Lower leg skin (tissue), 4 donors: ENCODE data around the gene LILRB2. TPM values are rescaled to one million over a fixed set of nuclear protein-coding genes. Genes with fewer than 3 reads are reported as not detected.
"Not testable (repeated sequence)": the region's sequence is repeated elsewhere in the genome, so short reads cannot be mapped to it uniquely, and the experiment has no call there.

ENCODE experiments used
- DNase-seq, 2 donors: peaks; one replicate each; pipeline ENCODE4 v3.0.0-alpha.2; 2019; ENCODE audit warnings: low spot score in 2 of 2
- H3K4me3 ChIP-seq: fragments of 200-600 bp; sonication (generic); 2 replicates; pipeline ENCODE4 v1.5.1; 2017; ENCODE audit warnings: mild to moderate bottlenecking, low read depth; ENCODE audit not compliant: poor library complexity, severe bottlenecking
- POLR2A ChIP-seq, 2 donors: fragments of 450-650 bp; IDR thresholded peaks; one replicate each; pipeline ENCODE4 v1.6.1; 2016 to 2017; ENCODE audit warnings: antibody characterized with exemption in 2 of 2, mild to moderate bottlenecking in 1 of 2, moderate library complexity in 1 of 2
- WGBS, 2 donors: methylation state at CpG; one replicate each; pipeline ENCODE4 v1.1.5; 2018; 5-methylcytosine and 5-hydroxymethylcytosine counted together
- intact Hi-C: fragments of 100-400 bp; cut with DNase I; formaldehyde crosslinking; loops from one replicate; pipeline ENCODE4 v1.15.0; 2023; ENCODE audit warnings: low total_unique reads
- total RNA-seq, 4 donors: library from RNA; depleted of rRNA; stranded (reverse); fragments of >200 nt; gene quantifications; one replicate each; pipeline ENCODE4 v1.1.0, GENCODE V29; 2016
- TF ChIP-seq, protein P1 (sequence below), 3 donors: fragments of 450-650 bp; IDR thresholded peaks; one replicate each; pipeline ENCODE4 v1.5.1; 2016; ENCODE audit warnings: antibody characterized with exemption in 3 of 3, mild to moderate bottlenecking in 3 of 3, moderate library complexity in 2 of 3

LILRB2 gene
- total RNA-seq, 4 donors from 2014 or later, result 0.78 to 1.6 (median 1.1) TPM

DNA sequence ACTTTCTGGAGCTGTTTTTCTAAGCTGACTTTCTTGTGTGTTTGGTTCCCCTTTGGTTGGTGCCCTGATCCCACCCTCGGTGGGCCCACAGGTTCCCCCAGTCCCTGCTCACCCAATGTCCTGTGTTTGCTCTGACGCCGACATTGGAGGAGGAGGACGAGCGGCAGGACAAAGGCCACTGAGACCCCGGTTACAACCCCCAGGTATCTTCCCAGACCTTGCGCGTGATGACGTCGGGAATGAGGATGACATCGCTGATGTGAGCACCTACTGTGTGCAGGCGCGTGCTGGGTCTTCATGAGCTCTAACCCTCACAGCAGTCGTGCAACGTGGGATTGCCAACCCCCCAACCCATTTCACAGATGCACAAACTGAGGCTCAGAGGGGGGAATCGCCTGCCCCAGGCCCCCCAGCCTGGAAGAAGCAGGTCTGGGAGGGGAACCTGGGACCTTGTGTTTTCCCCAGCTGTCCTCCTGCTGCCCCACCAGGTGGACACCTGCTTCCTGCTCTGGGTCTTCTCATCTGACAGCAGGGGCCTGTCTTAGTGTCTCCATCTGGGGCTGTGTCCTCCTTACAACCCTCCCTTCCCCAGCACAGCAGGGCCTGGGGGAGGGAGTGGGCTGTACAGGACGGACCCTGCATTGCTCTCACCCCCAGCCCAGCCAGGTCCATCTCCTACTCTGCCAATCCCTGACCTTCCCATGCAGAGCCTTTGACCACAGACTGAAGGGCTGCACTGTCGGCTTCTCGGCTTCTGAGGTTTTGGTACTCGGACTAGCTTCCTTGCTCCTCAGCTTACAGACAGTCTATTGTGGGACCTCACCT lies 33.6 kb downstream of the LILRB2 start:
- TF ChIP-seq POLR2A (IDR thresholded peaks at IDR 0.05), result no peak
- TF ChIP-seq, protein P1, sequence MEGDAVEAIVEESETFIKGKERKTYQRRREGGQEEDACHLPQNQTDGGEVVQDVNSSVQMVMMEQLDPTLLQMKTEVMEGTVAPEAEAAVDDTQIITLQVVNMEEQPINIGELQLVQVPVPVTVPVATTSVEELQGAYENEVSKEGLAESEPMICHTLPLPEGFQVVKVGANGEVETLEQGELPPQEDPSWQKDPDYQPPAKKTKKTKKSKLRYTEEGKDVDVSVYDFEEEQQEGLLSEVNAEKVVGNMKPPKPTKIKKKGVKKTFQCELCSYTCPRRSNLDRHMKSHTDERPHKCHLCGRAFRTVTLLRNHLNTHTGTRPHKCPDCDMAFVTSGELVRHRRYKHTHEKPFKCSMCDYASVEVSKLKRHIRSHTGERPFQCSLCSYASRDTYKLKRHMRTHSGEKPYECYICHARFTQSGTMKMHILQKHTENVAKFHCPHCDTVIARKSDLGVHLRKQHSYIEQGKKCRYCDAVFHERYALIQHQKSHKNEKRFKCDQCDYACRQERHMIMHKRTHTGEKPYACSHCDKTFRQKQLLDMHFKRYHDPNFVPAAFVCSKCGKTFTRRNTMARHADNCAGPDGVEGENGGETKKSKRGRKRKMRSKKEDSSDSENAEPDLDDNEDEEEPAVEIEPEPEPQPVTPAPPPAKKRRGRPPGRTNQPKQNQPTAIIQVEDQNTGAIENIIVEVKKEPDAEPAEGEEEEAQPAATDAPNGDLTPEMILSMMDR (IDR thresholded peaks at IDR 0.05), result no peak
- intact Hi-C loops, result no loop called here
- no peak for DNase-seq
- H3K4me3 ChIP-seq, result no peak overlapping the region
- WGBS, 2 donors, result 81 to 83% methylated on average over 20 of the region's 20 CpGs

- WGBS, 2 donors, result 61 to 72% methylated on average over 3 of the region's 3 CpGs
- intact Hi-C loops, result no loop called here
- no peak for TF ChIP-seq POLR2A (IDR thresholded peaks at IDR 0.05)
- TF ChIP-seq, protein P1 (IDR thresholded peaks at IDR 0.05), result no peak
- DNase-seq, result no peak
- H3K4me3 ChIP-seq, result no peak overlapping the region
These were observed 35.0 kb downstream of the LILRB2 start for GRCh38 chr19:54245936-54246335.

- intact Hi-C loops, H3K4me3 ChIP-seq, DNase-seq: not testable (repeated sequence)
- WGBS, 2 donors, result no CpG with 5 or more reads among the region's 8 CpGs
These were observed 37.1 kb downstream of the LILRB2 start for GRCh38 chr19:54243809-54244208.

DNA sequence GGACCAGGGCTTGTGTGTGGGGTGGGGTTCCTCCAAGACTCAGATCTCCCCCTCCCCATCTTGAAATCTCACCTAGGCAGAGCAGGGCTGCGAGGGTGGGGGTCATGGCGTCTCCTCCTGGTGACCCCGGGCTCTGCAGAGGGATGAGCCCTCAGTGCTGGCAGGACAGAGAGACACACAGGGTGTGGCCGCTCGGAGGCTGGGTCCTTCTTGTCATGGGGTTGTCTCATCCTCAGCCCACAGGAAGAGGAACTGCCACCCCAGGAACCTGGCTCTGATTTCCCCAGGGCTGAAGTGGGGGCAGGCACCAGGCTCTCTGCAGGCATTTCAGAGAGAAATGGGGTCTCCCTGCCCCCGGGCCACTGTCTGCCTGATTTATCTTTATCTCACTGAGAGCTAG lies 38.3 kb downstream of the LILRB2 start, which contains the start of gene LILRA6:
Gene LILRA6 (minus strand): TSS at position 145 of the 400 bp plus-strand sequence.
- H3K4me3 ChIP-seq, DNase-seq, intact Hi-C loops: not testable (repeated sequence)
- WGBS, 2 donors, result no CpG with 5 or more reads among the region's 6 CpGs

DNA sequence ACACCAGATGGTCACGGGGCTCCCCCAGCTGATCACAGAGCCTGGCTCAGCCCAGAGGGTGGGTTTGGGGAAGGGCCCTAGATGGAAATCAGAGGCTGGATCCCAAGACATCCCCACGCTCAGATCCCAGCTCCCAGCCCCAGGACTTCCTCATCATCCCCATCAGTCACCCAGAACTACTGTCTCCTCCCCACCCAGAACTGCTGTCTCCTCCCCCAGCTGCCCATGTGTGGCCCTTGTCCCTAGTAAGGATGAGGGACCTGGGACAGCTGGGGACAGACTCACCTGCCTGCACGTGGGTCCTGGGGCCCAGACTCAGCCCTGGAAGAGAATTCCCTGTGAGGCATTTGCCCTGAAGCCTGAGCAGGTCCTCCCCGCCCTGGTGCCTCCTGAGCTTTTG lies 38.7 kb downstream of the LILRB2 start:
- WGBS, 2 donors, result 50% methylated on average over 3 of the region's 4 CpGs; no CpG with 5 or more reads in 1 of the 2 donors
- intact Hi-C loops, H3K4me3 ChIP-seq, DNase-seq: not testable (repeated sequence)

DNA sequence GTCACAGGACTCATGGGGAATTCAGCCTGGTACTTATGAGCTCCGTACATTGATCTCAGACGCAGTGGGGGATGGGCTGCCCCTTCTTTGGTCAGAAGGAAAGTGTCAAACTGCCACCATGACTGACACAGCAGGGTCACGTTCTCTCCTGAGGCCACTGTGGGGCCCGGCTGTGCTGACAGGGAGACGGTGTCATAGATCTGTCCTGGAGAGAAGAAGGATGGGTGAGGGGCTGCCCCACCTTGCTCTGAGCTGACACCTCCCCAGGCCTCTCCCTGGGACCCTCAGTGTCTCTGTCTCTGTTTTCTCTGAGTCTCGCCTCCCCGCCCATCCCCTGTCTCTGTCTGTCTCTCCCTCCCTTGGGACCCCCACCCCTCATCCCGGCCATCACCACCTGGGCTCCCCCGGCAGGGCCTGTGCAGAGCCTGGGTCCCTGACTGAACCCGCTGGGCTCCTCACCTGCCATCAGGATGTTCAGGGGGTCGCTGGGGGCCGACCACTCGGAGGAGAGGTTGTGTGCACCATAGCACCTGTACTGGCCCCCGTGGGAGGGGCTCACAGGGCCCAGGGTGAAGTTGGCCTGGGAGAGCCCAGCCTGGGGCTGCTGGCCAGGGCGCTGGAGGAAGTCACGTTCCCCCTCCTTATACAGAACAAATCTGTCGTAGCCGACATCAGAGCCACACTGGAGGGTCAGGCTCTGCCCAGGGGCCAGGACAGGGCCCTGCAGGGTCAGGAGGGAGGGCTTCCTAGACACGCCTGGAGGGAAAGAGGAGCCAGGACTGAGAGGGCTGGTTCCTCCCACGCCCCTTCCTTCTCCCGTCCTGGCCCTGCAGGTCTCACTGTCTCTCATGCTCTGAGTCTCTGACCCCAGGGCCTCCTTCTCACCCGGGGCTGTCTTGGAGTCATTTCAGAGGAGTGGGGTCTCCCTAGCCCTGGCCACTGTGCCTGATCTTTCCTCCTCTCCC lies 40.3 kb downstream of the LILRB2 start:
- peak in 1 of 2 donors; percentile 66 for DNase-seq
- H3K4me3 ChIP-seq, intact Hi-C loops: not testable (repeated sequence)
- WGBS, 2 donors, result 56 to 68% methylated on average over 10 to 13 of the region's 22 CpGs

DNA sequence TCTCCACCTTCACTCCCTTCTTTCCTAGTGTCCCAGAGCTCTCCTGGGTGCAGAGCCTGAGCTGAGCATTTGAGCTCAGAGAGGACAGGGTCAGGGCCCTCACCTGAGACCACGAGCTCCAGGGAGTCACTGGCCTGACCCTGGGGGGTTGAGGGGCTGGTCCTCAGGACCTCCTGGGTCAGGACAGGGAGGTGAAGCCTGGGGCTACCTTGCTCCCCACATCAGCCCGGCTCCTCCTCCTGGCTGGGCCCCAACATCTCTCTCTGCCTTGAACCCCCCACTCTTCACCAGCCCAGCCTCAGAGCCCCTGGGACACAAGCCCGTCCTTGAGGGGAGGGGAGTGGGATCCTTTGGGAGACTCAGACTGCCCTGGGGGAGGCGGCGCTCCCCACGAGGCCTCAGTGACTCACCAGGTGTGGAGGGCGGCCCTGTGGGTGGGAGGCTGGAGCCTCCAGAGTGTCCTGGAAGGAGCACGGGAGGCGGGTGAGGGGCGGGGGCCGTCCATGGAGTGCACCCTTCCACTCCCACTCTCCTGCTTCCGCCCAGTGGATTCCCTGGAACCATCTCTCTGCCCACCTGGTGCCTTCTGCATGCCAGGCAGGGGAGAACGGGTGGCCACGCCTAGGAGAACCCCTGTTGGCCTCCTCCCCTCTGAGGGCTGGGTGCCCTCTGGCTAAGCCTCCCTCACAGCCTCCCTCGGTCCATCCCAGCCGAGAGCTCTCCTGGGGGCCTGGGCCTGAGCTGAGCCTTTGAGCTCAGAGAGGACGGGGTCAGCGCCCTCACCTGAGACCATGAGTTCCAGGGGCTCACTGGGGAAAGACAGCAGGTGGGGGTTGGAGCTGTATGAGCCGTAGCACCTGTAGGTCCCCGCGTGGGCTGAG lies 41.2 kb downstream of the LILRB2 start:
- WGBS, 2 donors, result 56% methylated on average over 5 to 14 of the region's 21 CpGs
- intact Hi-C loops, H3K4me3 ChIP-seq: not testable (repeated sequence)
- DNase-seq, result peak in 1 of 2 donors; percentile 81
